Heart left ventricle (tissue), 16 donors: ENCODE data around the gene RIIAD1. TPM values are rescaled to one million over a fixed set of nuclear protein-coding genes. Genes with fewer than 3 reads are reported as not detected.

ENCODE experiments used
- ATAC-seq, 4 donors: fragments of 200-7000 bp; cut with Tn5 transposase; one replicate each; pipeline ENCODE4 v1.9.1; 2020 to 2022; ENCODE audit warnings: moderate library complexity in 4 of 4, mild to moderate bottlenecking in 3 of 4, moderate number of reproducible peaks in 1 of 4
- DNase-seq, 5 donors: peaks; one replicate each; pipeline ENCODE4 v3.0.0-alpha.2; 2020
- H3K27ac ChIP-seq, 12 donors: fragments of 200-600 bp; sonication (generic) in 4 of 12; one replicate each; pipeline versions ENCODE4 v1.5.0 to v1.8.0; 2016 to 2022; ENCODE audit warnings: mild to moderate bottlenecking in 2 of 12
- H3K27me3 ChIP-seq, 9 donors: fragments of 200-600 bp; sonication (generic) in 2 of 9; one replicate each; pipeline versions ENCODE4 v1.5.1 to v1.8.0; 2016 to 2022; ENCODE audit warnings: mild to moderate bottlenecking in 3 of 9
- H3K36me3 ChIP-seq, 9 donors: fragments of 200-600 bp; sonication (generic) in 2 of 9; one replicate each; pipeline versions ENCODE4 v1.5.0 to v1.8.0; 2018 to 2022; ENCODE audit warnings: mild to moderate bottlenecking in 2 of 9
- H3K4me1 ChIP-seq, 12 donors: fragments of 200-600 bp; sonication (generic) in 4 of 12; one replicate each; pipeline versions ENCODE4 v1.5.0 to v1.8.0; 2016 to 2022; ENCODE audit warnings: mild to moderate bottlenecking in 3 of 12
- H3K4me3 ChIP-seq, 12 donors: fragments of 200-600 bp; sonication (generic) in 4 of 12; one replicate each; pipeline versions ENCODE4 v1.5.0 to v1.8.0; 2017 to 2022; ENCODE audit warnings: mild to moderate bottlenecking in 9 of 12, moderate library complexity in 4 of 12
- H3K9me3 ChIP-seq, 12 donors: fragments of 200-600 bp; sonication (generic) in 4 of 12; one replicate each; pipeline versions ENCODE4 v1.5.0 to v1.8.0; 2016 to 2022; ENCODE audit warnings: mild to moderate bottlenecking in 1 of 12
- POLR2A ChIP-seq, 2 donors: fragments of 450-650 bp; IDR thresholded peaks; one replicate each; pipeline ENCODE4 v1.6.1; 2017; ENCODE audit warnings: antibody characterized with exemption in 2 of 2, mild to moderate bottlenecking in 2 of 2, moderate library complexity in 2 of 2
- WGBS, 4 donors: extraction: QIAGEN DNeasy Blood & Tissue Kit in 2 of 4; methylation state at CpG; one replicate each; pipeline versions ENCODE4 v1.1.5 to v1.1.7; 2013 to 2018; 5-methylcytosine and 5-hydroxymethylcytosine counted together
- intact Hi-C, 10 donors: fragments of 100-400 bp; cut with DNase I; formaldehyde crosslinking; loops; one replicate each; pipeline versions ENCODE4 v1.11.1 to v1.14.2; 2022
- polyA plus RNA-seq, 2 donors: library from polyadenylated mRNA; stranded (reverse); fragments of 200-250 nt; gene quantifications; one replicate each; pipeline ENCODE4 v1.2.3, GENCODE V29; 2013
- total RNA-seq, 9 donors: library from RNA; depleted of rRNA in 2 of 9; stranded (reverse); fragments of >200 nt in 2 of 9; fragmentation: NEBNext Ultra II Directional in 3 of 9; extraction: Animal tissue kit (Norgen Biotek cat#: 25700) in 3 of 9; gene quantifications; one replicate each; pipeline versions ENCODE4 v1.1.0 to v1.2.4, GENCODE V29; 2016 to 2023
- TF ChIP-seq, protein P1 (sequence below), 12 donors: fragments of 200-600 bp; sonication (generic) in 4 of 12; IDR thresholded peaks; one replicate each; pipeline versions ENCODE4 v1.5.0 to v1.8.0; 2018 to 2022; ENCODE audit warnings: antibody characterized with exemption in 12 of 12, mild to moderate bottlenecking in 5 of 12
- donor health status: ischemic (EF 13 %, LVEDD 7.1; RV severe dilation, severe dysfunction).
- donor health status: healthy with polysubstance abuse.
- donor health status: DM: no; HTN: yes; CAD: no.
- donor health status: DM: no; HTN: no; CAD: no.
- donor health status: ischemic (EF 25% LVEDD 6.9; RV normal size, moderate dysfunction).
- donor health status: ischemic (EF 25% LVEDD 5.7; RV mildly dilated, moderate dysfunction).
- donor health status: healthy.
- donor health status: DM: yes; HTN: yes; CAD: no.
- donor health status: ischemic (EF 35%, LVEDD 5.7; RV mildly dilated, moderate dysfunction).
- donor health status: nonischemic (EF 11% LVEDD 7.7; RV severe dilation, severe dysfunction).
- donor health status: DM: yes; HTN: yes; CAD: no.
- donor health status: PGD.
- donor health status: ischemic (EF 29% LVEDD 5.4; RV normal size, mild dysfunction).
- donor health status: nonischemic (EF 23%, LVEDD 6.1; RV moderate dilation, normal function).

Gene RIIAD1
- total and polyA plus RNA-seq, 11 donors = 2.3 to 20.8 (median 6.8) TPM; not detected in 2

GRCh38 chr1:151714820-151715725 is 6.2 kb upstream of the RIIAD1 start:
- TF ChIP-seq, protein P1, sequence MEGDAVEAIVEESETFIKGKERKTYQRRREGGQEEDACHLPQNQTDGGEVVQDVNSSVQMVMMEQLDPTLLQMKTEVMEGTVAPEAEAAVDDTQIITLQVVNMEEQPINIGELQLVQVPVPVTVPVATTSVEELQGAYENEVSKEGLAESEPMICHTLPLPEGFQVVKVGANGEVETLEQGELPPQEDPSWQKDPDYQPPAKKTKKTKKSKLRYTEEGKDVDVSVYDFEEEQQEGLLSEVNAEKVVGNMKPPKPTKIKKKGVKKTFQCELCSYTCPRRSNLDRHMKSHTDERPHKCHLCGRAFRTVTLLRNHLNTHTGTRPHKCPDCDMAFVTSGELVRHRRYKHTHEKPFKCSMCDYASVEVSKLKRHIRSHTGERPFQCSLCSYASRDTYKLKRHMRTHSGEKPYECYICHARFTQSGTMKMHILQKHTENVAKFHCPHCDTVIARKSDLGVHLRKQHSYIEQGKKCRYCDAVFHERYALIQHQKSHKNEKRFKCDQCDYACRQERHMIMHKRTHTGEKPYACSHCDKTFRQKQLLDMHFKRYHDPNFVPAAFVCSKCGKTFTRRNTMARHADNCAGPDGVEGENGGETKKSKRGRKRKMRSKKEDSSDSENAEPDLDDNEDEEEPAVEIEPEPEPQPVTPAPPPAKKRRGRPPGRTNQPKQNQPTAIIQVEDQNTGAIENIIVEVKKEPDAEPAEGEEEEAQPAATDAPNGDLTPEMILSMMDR (IDR thresholded peaks at IDR 0.05) = no peak
- no peak for TF ChIP-seq POLR2A (IDR thresholded peaks at IDR 0.05)
- Histone ChIP-seq H3K9me3 (no peaks in the 10 kb centered on the region), H3K27ac (no peak overlapping the region), H3K4me1 (peaks cover 0 to 33% (median 16%) of the 10 kb centered on the region in 12 donors), H3K36me3 (no peaks in the 10 kb centered on the region), H3K4me3 (no peak overlapping the region), H3K27me3 (peaks cover 0 to 36% (median 10%) of the 10 kb centered on the region in 9 donors)
- WGBS, 4 donors = 63 to 72% (median 68%) methylated on average over 10 of the region's 10 CpGs
- no peak for ATAC-seq
- intact Hi-C loops = no loop called here
- no peak for DNase-seq

- Histone ChIP-seq H3K9me3 (no peaks in the 10 kb centered on the region), H3K27ac (no peak overlapping the region), H3K27me3 (peaks cover 0 to 36% (median 10%) of the 10 kb centered on the region in 9 donors), H3K36me3 (no peaks in the 10 kb centered on the region), H3K4me1 (peaks cover 0 to 41% (median 24%) of the 10 kb centered on the region in 12 donors), H3K4me3 (no peak overlapping the region)
- ATAC-seq (no peak), DNase-seq (no peak)
- 34 to 45% (median 39%) methylated on average over 17 of the region's 17 CpGs for WGBS, 4 donors
- intact Hi-C loops = no loop called here
- TF ChIP-seq, protein P1 (IDR thresholded peaks at IDR 0.05) = no peak
- TF ChIP-seq POLR2A (IDR thresholded peaks at IDR 0.05) = no peak
These were observed 5.5 kb upstream of the RIIAD1 start for GRCh38 chr1:151715726-151716404.

- WGBS, 4 donors = 4 to 11% (median 8%) methylated on average over 2 to 11 of the region's 11 CpGs
- intact Hi-C loops = no loop called here
- H3K4me1 ChIP-seq = peaks cover 0 to 46% (median 25%) of the 10 kb centered on the region in 12 donors
- DNase-seq = no peak
- H3K9me3 ChIP-seq = no peaks in the 10 kb centered on the region
- no peak overlapping the region for H3K4me3 ChIP-seq
- no peak overlapping the region for H3K27ac ChIP-seq
- TF ChIP-seq, protein P1 (IDR thresholded peaks at IDR 0.05) = no peak
- TF ChIP-seq POLR2A (IDR thresholded peaks at IDR 0.05) = no peak
- H3K27me3 ChIP-seq = peaks cover 0 to 36% (median 7%) of the 10 kb centered on the region in 9 donors
- H3K36me3 ChIP-seq = no peaks in the 10 kb centered on the region
- no peak for ATAC-seq
These were observed 4.9 kb upstream of the RIIAD1 start for GRCh38 chr1:151716405-151716762.
